NCI-H1417 treated with DMSO at 0.1 percent for 48 hours (cell line): Measurements from ENCODE around the gene SUPT3H.

ENCODE experiments used
- DNase-seq: peaks from one replicate; lab custom pipeline; 2025; lab: John Stamatoyannopoulos, UW

The SUPT3H gene

GRCh38 chr6:45377554-45378333, at the start of gene SUPT3H:
TSS of gene SUPT3H (minus strand) at chr6:45377934.
- peak; percentile 46 for DNase-seq

DNA sequence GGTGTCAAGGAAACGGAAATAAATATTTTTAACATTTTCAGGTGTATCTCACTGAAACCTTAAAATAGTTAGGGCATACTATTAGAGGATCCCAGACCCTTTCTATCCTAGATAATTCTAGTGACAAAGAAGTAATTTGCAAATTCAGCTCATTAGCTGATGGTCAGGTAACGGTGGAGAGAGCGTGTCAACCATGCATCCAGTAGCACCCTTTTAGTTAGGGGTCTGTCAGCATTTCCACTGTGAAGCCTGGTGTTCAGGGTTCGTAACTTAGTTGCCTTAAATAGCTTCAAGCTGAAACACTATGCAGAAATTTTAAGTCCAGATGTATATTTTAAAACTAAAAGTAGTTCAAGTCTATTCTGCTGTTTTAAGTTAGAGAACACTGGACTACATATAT, 48.5 kb upstream of the SUPT3H start:
- DNase-seq: no peak

GRCh38 chr6:45424451-45424861, 46.7 kb upstream of the SUPT3H start:
- no peak for DNase-seq

DNA sequence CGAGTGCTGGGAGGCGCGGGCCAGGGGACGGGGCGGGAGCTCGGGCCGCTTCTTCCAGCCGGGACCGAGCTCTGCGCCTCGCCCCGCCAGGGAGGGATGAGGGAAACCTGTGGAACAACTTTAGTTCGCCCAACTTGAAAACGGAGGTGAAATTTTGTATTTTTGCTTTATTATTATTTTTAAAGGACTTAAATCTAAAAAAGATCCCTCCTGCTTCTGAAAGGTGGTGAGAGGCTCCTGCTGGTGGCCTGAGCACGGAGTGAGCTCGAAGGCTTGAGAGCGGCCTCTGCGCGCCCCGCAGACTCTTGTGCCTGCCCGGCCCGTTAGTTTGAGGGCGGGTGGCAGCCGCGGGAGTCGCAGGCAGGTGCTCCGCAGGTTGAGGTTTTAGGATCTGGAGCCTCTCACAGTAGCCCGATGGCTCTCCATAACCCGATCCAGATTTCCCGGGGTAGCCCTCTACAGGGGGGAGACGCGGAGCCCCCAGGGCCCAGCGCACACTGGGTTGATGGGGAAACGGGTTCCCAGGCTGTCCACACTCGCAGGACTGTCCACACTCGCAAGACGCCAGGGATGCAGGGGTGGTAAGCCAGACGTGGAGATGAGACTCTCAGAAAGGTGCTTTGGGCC, 46.2 kb upstream of the SUPT3H start:
- DNase-seq: no peak

- DNase-seq: no peak
Measured at GRCh38 chr6:45423111-45423823, 45.5 kb upstream of the SUPT3H start.

DNA sequence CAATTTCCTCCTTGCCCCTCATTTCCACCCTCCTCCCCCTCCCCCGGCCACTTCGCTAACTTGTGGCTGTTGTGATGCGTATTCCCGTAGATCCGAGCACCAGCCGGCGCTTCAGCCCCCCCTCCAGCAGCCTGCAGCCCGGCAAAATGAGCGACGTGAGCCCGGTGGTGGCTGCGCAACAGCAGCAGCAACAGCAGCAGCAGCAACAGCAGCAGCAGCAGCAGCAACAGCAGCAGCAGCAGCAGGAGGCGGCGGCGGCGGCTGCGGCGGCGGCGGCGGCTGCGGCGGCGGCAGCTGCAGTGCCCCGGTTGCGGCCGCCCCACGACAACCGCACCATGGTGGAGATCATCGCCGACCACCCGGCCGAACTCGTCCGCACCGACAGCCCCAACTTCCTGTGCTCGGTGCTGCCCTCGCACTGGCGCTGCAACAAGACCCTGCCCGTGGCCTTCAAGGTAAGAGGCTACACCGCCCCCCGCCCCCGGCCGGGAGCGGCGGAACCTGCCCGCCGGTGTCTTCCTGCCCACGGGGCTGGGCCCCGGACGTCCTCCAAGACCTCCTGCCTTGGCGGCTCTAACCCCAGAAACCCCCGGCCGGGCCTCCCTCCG, 44.9 kb upstream of the SUPT3H start:
- no peak for DNase-seq

- DNase-seq: no peak
Measured at GRCh38 chr6:45421709-45422502, 44.2 kb upstream of the SUPT3H start.

DNA sequence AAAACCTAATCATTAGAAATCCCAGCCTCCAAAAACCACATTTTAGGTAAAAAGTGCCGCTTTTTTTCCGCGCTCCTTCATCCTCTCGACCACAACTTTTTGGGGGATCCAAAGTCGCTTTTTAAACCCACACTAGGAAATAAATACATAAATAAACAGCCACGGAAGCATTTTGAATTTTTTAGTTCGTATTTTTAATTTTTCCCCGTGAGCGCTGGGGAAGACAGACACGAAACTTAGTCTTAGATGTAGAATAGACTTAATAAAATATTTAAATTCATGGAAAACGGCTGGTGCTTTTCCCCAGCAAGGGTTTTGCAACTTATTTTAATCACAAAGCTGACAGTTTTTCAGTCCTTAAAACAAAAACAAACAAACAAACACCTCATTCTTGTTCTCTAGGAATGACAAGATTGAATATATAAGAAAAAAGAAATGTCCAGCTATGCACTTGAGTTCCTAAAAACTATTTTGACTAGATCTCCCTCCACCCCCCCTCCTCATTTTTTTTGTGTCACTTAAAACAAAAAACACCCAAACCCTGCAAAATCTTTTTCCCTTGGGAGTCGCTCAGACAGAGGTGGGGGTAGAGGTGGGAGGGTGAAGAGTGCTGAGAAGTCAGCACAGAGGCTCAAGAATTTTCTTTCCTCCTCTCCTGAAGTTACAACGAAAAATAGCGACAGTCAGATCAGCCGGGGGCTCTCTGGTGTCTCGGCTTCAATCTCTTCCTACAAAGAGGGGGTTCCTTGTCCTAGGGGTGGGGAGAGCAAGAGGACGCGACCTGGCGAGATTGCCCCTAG, 43.4 kb upstream of the SUPT3H start:
- DNase-seq: no peak

GRCh38 chr6:45420083-45420908, 42.6 kb upstream of the SUPT3H start:
- no peak for DNase-seq

- no peak for DNase-seq
Measured at GRCh38 chr6:45419571-45420082, 41.9 kb upstream of the SUPT3H start.

- DNase-seq: no peak
Measured at GRCh38 chr6:45417436-45417835, 39.7 kb upstream of the SUPT3H start.

- DNase-seq: no peak
Measured at GRCh38 chr6:45416700-45417099, 39.0 kb upstream of the SUPT3H start.

GRCh38 chr6:45415788-45416518, 38.2 kb upstream of the SUPT3H start:
- DNase-seq: no peak

DNA sequence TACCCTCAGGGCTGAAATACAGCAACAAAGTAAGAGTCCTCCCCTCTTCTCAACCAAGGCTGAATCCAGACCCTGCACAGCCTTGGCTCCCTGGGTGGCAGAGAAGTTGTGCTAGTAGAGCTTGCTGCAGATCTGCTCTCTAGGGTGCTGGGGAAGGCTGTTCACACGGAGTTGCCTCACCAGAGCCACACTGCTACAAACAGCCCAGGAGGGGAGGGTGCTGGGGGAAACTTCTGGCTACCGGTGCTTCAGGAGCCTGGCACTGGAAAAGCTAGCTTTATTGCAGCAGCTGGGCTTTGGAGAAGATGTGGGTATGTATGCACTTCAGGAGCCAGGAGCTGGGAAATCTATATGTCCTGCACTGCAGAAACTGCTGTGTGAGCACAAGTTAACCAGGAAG, 37.6 kb upstream of the SUPT3H start:
- no peak for DNase-seq

DNA sequence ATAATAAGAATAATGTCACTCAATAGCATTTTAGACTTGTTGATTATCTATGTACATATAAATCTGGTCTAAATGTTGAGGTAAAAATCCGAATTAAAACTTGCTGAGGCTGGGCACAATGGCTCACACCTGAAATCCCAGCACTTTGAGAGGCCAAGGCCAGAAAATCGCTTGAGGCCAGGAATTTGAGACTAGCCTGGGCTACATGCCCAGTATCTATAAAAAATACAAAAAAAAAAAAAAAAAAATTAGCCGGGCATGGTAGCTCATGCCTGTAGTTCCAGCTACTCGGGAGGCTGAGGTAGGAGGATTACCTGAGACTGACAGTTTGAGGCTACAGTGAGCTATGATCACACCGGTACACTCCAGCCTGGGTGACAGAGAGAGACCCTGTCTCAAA, 34.2 kb upstream of the SUPT3H start:
- DNase-seq: no peak

- DNase-seq: no peak
Measured at GRCh38 chr6:45400021-45400420, 22.3 kb upstream of the SUPT3H start.

DNA sequence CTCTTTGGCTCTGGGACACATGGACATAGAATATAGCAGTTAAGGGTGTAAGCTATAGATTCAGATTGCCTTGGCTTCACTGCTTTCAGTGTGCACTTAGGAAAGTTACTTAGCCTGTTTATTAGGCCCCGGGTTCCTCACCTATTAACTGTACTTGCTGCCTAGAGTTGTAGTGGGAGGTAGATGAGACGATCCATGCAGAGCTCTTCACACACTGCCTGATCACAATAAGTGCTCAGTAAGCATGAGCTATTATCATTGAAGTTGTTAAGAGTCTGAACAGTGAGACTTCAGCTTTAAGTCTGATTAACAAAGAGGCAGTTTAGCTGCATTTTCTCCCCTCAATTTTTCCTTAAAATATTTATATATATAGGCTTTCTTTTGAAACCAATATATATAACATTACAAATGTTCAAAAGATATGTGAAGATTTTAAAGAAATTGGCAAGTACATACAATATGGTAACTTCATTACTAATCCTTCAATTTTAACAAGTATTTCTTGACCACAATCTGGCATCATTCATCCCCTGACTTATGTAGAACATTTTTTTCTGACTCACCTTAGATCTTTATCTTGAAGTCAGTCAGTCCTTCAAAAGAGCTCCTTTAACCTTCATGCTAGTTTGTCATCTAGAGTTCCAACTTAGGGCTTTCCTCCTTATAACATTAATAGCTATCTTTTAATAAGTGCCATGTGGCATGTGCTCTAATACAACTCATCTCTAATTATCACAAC, 20.5 kb upstream of the SUPT3H start:
- no peak for DNase-seq

DNA sequence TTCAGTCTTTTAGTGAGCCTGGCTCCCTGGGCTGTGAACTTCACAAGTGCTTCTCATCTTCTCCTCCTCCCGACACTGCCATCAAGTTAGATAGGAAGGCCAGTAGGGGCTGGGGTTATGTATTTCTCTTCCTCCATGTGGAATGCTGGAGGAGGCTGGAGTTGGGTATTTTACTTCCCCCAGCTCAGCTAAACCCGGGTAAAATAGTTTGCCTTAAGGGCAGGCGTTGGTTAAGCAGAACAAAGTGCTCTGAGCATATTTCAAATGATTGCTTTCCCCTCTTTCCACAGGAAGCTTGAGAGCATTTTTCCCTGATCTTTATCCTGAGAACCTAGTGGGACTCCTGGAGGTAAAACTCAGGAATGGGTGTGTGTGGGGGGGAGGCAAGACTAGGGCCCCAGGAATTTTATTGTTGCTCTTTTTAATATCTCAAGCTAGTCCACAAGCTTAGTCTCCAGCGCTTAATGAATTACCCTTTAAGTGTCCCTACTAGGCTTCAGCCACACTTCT, 16.9 kb upstream of the SUPT3H start:
- no peak for DNase-seq
